H1 (cell line): ENCODE measurements around the gene GMPR2.

Experiments
- E2F6 ChIP-seq: IDR thresholded peaks from 2 replicates; pipeline ENCODE4 v1.6.1; 2012; ENCODE audit warnings: inconsistent platforms
- EGR1 ChIP-seq: IDR thresholded peaks from 2 replicates; pipeline ENCODE4 v1.6.1; 2011; ENCODE audit warnings: low read depth, low read length, borderline replicate concordance
- JUND ChIP-seq: IDR thresholded peaks from 2 replicates; pipeline ENCODE4 v1.6.1; 2011; ENCODE audit warnings: mild to moderate bottlenecking, improper control_type of control experiment, low read length
- KDM5A ChIP-seq: fragments of 200-600 bp; IDR thresholded peaks from 2 replicates; pipeline ENCODE4 v1.7.1; 2012; ENCODE audit warnings: mild to moderate bottlenecking, low read length, inconsistent platforms, mixed read lengths
- POLR2A ChIP-seq, 2 experiments: IDR thresholded peaks; 1 replicate in 1 of 2; 2 replicates in 1 of 2; pipeline ENCODE4 v1.6.1; 2011; ENCODE audit warnings: low read depth in 2 of 2, low read length in 2 of 2, mild to moderate bottlenecking in 2 of 2; ENCODE audit errors: control extremely low read depth in 1 of 2
- RFX5 ChIP-seq: IDR thresholded peaks from 2 replicates; pipeline ENCODE4 v1.6.1; 2011; ENCODE audit warnings: low read depth, low read length, improper control_type of control experiment, borderline replicate concordance
- SIN3A ChIP-seq, 2 experiments: IDR thresholded peaks in 1 of 2; conservative IDR thresholded peaks in 1 of 2; 2 replicates each; pipeline ENCODE4 v1.6.1; 2011 to 2012; ENCODE audit warnings: low read length in 2 of 2, improper control_type of control experiment in 1 of 2, low read depth in 1 of 2, mild to moderate bottlenecking in 1 of 2

GRCh38 chr14:24282736-24283135, 50.0 kb downstream of the GMPR2 start:
- no peak for TF ChIP-seq JUND
- TF ChIP-seq POLR2A (IDR thresholded peaks at IDR 0.05; ENCODE audit: control extremely low read depth in 1 of 2, low read depth in 2 of 2, low read length in 2 of 2): no peak
- TF ChIP-seq SIN3A (conservative IDR thresholded peaks at IDR 0.05 in 1 of 2, IDR thresholded peaks at IDR 0.05 in 1 of 2; ENCODE audit: low read depth in 1 of 2, low read length in 2 of 2): no peak
- no peak for TF ChIP-seq EGR1
- no peak for TF ChIP-seq KDM5A
- TF ChIP-seq E2F6: no peak
- no peak for TF ChIP-seq RFX5
